ENCODE data around the gene PDCD5. TPM values are rescaled to one million over a fixed set of nuclear protein-coding genes. Genes with fewer than 3 reads are reported as not detected.

PDCD5 gene
- total and polyA plus RNA-seq, 2 experiments from 2014 or later, result 77.8 to 436 TPM

DNA sequence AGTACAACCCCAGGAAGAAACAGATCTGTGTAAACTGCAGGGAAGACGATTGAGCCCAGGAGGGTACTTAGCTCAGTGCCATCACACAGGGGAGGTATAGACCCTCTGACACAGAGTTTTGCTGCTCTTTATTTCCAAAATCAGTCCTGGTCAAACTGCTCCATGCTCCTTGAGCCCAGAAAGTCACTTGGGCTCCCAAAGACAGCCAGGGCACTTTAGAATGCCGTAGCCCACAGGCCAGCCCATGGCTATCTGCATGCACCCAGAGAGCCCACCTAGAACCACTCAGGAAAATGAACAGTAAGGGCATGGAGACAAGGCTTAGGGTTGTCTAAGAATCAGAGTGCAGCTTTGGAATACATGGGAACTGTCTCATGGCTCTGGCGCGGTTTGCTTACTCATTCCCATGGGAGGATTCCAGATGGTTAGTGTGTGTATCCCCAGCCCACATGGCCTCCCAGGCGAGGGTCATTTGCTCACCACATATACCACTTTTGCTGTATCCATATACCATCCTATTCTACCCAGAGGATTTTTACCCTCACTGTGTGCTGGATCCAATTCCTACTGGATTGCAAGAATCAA lies 14.7 kb upstream of the PDCD5 start:
- Histone ChIP-seq H3K36me3 (ENCODE audit: insufficient read depth) (no peaks in the 10 kb centered on the region), H3K9me2 (ENCODE audit: insufficient read depth) (no peaks in the 10 kb centered on the region), H3K27me3 (ENCODE audit: insufficient read depth) (no peaks in the 10 kb centered on the region), H2AFZ (peak overlapping the region; percentile 47; the same call in 1 of the 2 replicates), H3K4me2 (no peak overlapping the region), H3K79me2 (replicated peaks; ENCODE audit: insufficient read depth) (no peaks in the 10 kb centered on the region), H3K27ac (ENCODE audit: low read depth) (no peak overlapping the region), H4K20me1 (replicated peaks; ENCODE audit: insufficient read depth) (no peaks in the 10 kb centered on the region), H3F3A (replicated peaks; ENCODE audit: low read depth) (no peaks in the 10 kb centered on the region), H3K4me1 (ENCODE audit: insufficient read depth) (no peaks in the 10 kb centered on the region), H3K4me3 (no peak overlapping the region)
- Mint-ChIP-seq H3K27ac (no peak overlapping the region), H3K27me3 (ENCODE audit: insufficient read depth, low read depth, poor library complexity) (peaks cover 2% of the 10 kb centered on the region), H3K36me3 (ENCODE audit: low read depth) (no peaks in the 10 kb centered on the region), H3K9me3 (no peaks in the 10 kb centered on the region), H3K4me3 (no peak overlapping the region), H3K4me1 (no peaks in the 10 kb centered on the region; the same call in 2 of the 3 replicates)
- ATAC-seq (no peak), DNase-seq (ENCODE audit: low spot score) (no peak)
- no peak for TF ChIP-seq CREB1 (CRISPR knock-in tag; IDR thresholded peaks at IDR 0.05; ENCODE audit: low read depth)
- no peak for TF ChIP-seq POLR2AphosphoS5 (IDR thresholded peaks at IDR 0.05; ENCODE audit: low read depth)
- TF ChIP-seq ZNF331 (CRISPR knock-in tag; IDR thresholded peaks at IDR 0.05; ENCODE audit: low read depth), result no peak
- TF ChIP-seq, protein P1, sequence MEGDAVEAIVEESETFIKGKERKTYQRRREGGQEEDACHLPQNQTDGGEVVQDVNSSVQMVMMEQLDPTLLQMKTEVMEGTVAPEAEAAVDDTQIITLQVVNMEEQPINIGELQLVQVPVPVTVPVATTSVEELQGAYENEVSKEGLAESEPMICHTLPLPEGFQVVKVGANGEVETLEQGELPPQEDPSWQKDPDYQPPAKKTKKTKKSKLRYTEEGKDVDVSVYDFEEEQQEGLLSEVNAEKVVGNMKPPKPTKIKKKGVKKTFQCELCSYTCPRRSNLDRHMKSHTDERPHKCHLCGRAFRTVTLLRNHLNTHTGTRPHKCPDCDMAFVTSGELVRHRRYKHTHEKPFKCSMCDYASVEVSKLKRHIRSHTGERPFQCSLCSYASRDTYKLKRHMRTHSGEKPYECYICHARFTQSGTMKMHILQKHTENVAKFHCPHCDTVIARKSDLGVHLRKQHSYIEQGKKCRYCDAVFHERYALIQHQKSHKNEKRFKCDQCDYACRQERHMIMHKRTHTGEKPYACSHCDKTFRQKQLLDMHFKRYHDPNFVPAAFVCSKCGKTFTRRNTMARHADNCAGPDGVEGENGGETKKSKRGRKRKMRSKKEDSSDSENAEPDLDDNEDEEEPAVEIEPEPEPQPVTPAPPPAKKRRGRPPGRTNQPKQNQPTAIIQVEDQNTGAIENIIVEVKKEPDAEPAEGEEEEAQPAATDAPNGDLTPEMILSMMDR (conservative IDR thresholded peaks at IDR 0.05; ENCODE audit: low read depth in 2 of 2), result no peak
- TF ChIP-seq, protein P2, sequence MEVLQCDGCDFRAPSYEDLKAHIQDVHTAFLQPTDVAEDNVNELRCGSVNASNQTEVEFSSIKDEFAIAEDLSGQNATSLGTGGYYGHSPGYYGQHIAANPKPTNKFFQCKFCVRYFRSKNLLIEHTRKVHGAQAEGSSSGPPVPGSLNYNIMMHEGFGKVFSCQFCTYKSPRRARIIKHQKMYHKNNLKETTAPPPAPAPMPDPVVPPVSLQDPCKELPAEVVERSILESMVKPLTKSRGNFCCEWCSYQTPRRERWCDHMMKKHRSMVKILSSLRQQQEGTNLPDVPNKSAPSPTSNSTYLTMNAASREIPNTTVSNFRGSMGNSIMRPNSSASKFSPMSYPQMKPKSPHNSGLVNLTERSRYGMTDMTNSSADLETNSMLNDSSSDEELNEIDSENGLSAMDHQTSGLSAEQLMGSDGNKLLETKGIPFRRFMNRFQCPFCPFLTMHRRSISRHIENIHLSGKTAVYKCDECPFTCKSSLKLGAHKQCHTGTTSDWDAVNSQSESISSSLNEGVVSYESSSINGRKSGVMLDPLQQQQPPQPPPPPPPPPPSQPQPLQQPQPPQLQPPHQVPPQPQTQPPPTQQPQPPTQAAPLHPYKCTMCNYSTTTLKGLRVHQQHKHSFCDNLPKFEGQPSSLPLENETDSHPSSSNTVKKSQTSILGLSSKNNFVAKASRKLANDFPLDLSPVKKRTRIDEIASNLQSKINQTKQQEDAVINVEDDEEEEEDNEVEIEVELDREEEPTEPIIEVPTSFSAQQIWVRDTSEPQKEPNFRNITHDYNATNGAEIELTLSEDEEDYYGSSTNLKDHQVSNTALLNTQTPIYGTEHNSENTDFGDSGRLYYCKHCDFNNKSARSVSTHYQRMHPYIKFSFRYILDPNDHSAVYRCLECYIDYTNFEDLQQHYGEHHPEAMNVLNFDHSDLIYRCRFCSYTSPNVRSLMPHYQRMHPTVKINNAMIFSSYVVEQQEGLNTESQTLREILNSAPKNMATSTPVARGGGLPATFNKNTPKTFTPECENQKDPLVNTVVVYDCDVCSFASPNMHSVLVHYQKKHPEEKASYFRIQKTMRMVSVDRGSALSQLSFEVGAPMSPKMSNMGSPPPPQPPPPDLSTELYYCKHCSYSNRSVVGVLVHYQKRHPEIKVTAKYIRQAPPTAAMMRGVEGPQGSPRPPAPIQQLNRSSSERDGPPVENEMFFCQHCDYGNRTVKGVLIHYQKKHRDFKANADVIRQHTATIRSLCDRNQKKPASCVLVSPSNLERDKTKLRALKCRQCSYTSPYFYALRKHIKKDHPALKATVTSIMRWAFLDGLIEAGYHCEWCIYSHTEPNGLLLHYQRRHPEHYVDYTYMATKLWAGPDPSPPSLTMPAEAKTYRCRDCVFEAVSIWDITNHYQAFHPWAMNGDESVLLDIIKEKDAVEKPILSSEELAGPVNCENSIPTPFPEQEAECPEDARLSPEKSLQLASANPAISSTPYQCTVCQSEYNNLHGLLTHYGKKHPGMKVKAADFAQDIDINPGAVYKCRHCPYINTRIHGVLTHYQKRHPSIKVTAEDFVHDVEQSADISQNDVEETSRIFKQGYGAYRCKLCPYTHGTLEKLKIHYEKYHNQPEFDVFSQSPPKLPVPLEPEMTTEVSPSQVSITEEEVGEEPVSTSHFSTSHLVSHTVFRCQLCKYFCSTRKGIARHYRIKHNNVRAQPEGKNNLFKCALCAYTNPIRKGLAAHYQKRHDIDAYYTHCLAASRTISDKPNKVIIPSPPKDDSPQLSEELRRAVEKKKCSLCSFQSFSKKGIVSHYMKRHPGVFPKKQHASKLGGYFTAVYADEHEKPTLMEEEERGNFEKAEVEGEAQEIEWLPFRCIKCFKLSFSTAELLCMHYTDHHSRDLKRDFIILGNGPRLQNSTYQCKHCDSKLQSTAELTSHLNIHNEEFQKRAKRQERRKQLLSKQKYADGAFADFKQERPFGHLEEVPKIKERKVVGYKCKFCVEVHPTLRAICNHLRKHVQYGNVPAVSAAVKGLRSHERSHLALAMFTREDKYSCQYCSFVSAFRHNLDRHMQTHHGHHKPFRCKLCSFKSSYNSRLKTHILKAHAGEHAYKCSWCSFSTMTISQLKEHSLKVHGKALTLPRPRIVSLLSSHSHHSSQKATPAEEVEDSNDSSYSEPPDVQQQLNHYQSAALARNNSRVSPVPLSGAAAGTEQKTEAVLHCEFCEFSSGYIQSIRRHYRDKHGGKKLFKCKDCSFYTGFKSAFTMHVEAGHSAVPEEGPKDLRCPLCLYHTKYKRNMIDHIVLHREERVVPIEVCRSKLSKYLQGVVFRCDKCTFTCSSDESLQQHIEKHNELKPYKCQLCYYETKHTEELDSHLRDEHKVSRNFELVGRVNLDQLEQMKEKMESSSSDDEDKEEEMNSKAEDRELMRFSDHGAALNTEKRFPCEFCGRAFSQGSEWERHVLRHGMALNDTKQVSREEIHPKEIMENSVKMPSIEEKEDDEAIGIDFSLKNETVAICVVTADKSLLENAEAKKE (CRISPR knock-in tag; IDR thresholded peaks at IDR 0.05), result no peak
- TF ChIP-seq, protein P3, sequence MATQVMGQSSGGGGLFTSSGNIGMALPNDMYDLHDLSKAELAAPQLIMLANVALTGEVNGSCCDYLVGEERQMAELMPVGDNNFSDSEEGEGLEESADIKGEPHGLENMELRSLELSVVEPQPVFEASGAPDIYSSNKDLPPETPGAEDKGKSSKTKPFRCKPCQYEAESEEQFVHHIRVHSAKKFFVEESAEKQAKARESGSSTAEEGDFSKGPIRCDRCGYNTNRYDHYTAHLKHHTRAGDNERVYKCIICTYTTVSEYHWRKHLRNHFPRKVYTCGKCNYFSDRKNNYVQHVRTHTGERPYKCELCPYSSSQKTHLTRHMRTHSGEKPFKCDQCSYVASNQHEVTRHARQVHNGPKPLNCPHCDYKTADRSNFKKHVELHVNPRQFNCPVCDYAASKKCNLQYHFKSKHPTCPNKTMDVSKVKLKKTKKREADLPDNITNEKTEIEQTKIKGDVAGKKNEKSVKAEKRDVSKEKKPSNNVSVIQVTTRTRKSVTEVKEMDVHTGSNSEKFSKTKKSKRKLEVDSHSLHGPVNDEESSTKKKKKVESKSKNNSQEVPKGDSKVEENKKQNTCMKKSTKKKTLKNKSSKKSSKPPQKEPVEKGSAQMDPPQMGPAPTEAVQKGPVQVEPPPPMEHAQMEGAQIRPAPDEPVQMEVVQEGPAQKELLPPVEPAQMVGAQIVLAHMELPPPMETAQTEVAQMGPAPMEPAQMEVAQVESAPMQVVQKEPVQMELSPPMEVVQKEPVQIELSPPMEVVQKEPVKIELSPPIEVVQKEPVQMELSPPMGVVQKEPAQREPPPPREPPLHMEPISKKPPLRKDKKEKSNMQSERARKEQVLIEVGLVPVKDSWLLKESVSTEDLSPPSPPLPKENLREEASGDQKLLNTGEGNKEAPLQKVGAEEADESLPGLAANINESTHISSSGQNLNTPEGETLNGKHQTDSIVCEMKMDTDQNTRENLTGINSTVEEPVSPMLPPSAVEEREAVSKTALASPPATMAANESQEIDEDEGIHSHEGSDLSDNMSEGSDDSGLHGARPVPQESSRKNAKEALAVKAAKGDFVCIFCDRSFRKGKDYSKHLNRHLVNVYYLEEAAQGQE (IDR thresholded peaks at IDR 0.05; ENCODE audit: unreplicated experiment), result no peak
- no peak for TF ChIP-seq EZH2phosphoT487 (IDR thresholded peaks at IDR 0.05; ENCODE audit: unreplicated experiment)
- TF ChIP-seq ZNF114 (CRISPR knock-in tag; IDR thresholded peaks at IDR 0.05), result no peak
- no peak for TF ChIP-seq NANOG (IDR thresholded peaks at IDR 0.05; ENCODE audit: borderline replicate concordance)
- TF ChIP-seq EZH2 (IDR thresholded peaks at IDR 0.05; ENCODE audit: low read depth, unreplicated experiment), result no peak
- TF ChIP-seq JUNB (IDR thresholded peaks at IDR 0.05; ENCODE audit: unreplicated experiment), result no peak
- TF ChIP-seq STAT1 (IDR thresholded peaks at IDR 0.05; ENCODE audit: unreplicated experiment), result no peak
- TF ChIP-seq, protein P4, sequence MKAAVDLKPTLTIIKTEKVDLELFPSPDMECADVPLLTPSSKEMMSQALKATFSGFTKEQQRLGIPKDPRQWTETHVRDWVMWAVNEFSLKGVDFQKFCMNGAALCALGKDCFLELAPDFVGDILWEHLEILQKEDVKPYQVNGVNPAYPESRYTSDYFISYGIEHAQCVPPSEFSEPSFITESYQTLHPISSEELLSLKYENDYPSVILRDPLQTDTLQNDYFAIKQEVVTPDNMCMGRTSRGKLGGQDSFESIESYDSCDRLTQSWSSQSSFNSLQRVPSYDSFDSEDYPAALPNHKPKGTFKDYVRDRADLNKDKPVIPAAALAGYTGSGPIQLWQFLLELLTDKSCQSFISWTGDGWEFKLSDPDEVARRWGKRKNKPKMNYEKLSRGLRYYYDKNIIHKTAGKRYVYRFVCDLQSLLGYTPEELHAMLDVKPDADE (IDR thresholded peaks at IDR 0.05), result no peak

Measured in GM23338 (cell line).